ENCODE results near the gene BPIFB3. TPM values are rescaled to one million over a fixed set of nuclear protein-coding genes. Genes with fewer than 3 reads are reported as not detected.

The BPIFB3 gene
- total and polyA plus RNA-seq, 2 of the 13 experiments (the other 11 are each of a cell fraction or from before 2014, with no cell fraction given): 0.09 TPM; not detected in 1

- peak; percentile 50; the same call in 1 of the 2 replicates for TF ChIP-seq MAZ (IDR thresholded peaks at IDR 0.05; ENCODE audit: borderline replicate concordance, low read depth, low read length)
- peak; percentile 67 for TF ChIP-seq MAZ (CRISPR knock-in tag; IDR thresholded peaks at IDR 0.05; ENCODE audit: low read depth)
- TF ChIP-seq BCLAF1 (IDR thresholded peaks at IDR 0.05): no peak
- TF ChIP-seq KIAA2018 (CRISPR knock-in tag; IDR thresholded peaks at IDR 0.05; ENCODE audit: borderline replicate concordance): no peak
- TF ChIP-seq SKIL (CRISPR knock-in tag; IDR thresholded peaks at IDR 0.05; ENCODE audit: borderline replicate concordance): peak; percentile 99
- no peak; the same call in 1 of the 2 replicates for TF ChIP-seq HBP1 (CRISPR knock-in tag; IDR thresholded peaks at IDR 0.05; ENCODE audit: low read depth)
- 0 out of 2 replicates have a peak, but pooled peaks have one; percentile 79 for TF ChIP-seq ZNF121 (CRISPR knock-in tag; IDR thresholded peaks at IDR 0.05)
- no peak; the same call in 1 of the 2 replicates for TF ChIP-seq LCORL (IDR thresholded peaks at IDR 0.05)
- peak; percentile 98 for TF ChIP-seq LCORL (CRISPR knock-in tag; IDR thresholded peaks at IDR 0.05)
- peak; percentile 83; the same call in 1 of the 2 replicates for TF ChIP-seq ZNF570 (CRISPR knock-in tag; IDR thresholded peaks at IDR 0.05; ENCODE audit: borderline replicate concordance)
- peak; percentile 94 for TF ChIP-seq ZBTB7A (CRISPR knock-in tag; IDR thresholded peaks at IDR 0.05)
- TF ChIP-seq STAT5B (CRISPR knock-in tag; IDR thresholded peaks at IDR 0.05): peak; percentile 75; the same call in 1 of the 2 replicates
- no peak for TF ChIP-seq BRCA1 (CRISPR knock-in tag; IDR thresholded peaks at IDR 0.05)
Observed at GRCh38 chr20:33009214-33010132, 44.2 kb upstream of the BPIFB3 start (continued).
